SK-N-SH treated with all-trans-retinoic acid at 6 μM for 48 hours (cell line): Measurements from ENCODE around the gene CCDC102B.

ENCODE experiments used
- ESRRG ChIP-seq: fragments of 250-450 bp; sonication (Bioruptor Pico); IDR thresholded peaks from 2 replicates; pipeline ENCODE4 v1.6.1; 2021; ENCODE audit warnings: mild to moderate bottlenecking
- PPARA ChIP-seq: fragments of 250-450 bp; sonication (Bioruptor Pico); IDR thresholded peaks from 2 replicates; pipeline ENCODE4 v1.5.0; 2020; ENCODE audit warnings: mild to moderate bottlenecking, borderline replicate concordance
- ZC3H10 ChIP-seq: fragments of 250-450 bp; sonication (Bioruptor Pico); IDR thresholded peaks from 2 replicates; pipeline ENCODE4 v1.5.1; 2021; ENCODE audit warnings: mild to moderate bottlenecking, moderate library complexity
- TF ChIP-seq, protein P1 (sequence below): fragments of 250-450 bp; sonication (Bioruptor Pico); IDR thresholded peaks from 2 replicates; pipeline ENCODE4 v1.8.0; 2020; ENCODE audit warnings: mild to moderate bottlenecking, moderate library complexity, borderline replicate concordance

DNA sequence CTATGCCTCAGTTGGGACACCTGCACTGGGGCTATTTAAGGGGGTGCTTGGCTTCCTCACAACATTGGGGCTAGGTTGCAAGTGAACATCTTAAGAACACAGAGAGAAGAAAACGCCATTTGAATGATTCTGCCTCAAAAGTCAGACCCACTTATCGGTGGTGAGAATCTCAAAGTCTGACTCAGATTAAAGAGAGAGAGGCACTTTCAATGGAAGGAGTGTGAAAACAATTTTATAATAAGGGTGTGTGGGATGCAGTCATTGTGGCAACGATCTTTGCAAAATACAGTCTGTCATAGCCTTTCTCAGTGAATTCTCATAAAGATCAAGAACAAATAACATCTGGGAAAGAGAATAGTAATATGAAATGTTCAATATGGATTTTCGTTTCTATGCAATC is 41.8 kb downstream of the CCDC102B start:
- TF ChIP-seq, protein P1, sequence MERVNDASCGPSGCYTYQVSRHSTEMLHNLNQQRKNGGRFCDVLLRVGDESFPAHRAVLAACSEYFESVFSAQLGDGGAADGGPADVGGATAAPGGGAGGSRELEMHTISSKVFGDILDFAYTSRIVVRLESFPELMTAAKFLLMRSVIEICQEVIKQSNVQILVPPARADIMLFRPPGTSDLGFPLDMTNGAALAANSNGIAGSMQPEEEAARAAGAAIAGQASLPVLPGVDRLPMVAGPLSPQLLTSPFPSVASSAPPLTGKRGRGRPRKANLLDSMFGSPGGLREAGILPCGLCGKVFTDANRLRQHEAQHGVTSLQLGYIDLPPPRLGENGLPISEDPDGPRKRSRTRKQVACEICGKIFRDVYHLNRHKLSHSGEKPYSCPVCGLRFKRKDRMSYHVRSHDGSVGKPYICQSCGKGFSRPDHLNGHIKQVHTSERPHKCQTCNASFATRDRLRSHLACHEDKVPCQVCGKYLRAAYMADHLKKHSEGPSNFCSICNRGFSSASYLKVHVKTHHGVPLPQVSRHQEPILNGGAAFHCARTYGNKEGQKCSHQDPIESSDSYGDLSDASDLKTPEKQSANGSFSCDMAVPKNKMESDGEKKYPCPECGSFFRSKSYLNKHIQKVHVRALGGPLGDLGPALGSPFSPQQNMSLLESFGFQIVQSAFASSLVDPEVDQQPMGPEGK: no peak
- no peak for TF ChIP-seq ESRRG
- TF ChIP-seq ZC3H10 (CRISPR knock-in tag): no peak
- no peak for TF ChIP-seq PPARA (CRISPR knock-in tag)
